HG02938 (cell line): ENCODE data around the gene TSEN54.
"Not testable (repeated sequence)": the region's sequence is repeated elsewhere in the genome, so short reads cannot be mapped to it uniquely, and the experiment has no call there.

Experiments
- ATAC-seq: cut with Tn5 transposase; IDR thresholded peaks from one replicate; pipeline ENCODE4 v1.9.1; 2021; ENCODE audit warnings: mild to moderate bottlenecking, moderate library complexity; ENCODE audit not compliant: unreplicated experiment

The TSEN54 gene

DNA sequence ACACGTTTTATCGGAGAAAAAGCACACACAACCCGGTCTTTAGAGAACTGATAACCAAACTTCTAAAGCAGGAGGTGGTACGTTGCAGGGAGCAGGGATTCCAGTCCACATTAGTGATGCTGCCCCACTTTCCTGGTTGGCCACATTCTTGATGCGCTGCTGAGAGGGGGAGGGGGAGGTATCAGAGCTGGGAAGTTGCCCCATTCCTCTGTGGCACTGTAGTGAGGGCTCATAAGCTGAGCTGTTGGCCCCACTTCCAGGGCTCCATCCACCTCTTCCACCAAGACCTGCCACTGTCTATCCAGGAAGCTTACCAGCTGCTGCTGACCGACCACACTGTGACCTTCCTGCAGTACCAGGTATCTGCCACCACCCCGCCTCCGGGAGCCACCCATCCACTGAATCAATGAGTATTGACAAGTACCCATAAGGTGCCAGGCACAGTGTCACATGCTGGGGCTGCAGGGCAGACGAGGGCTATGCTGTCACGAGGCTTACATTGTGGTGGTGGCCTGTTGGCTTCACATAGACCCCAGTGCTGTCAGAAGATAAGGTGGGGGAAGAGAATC, 1.1 kb downstream of the TSEN54 start:
- no peak for ATAC-seq

DNA sequence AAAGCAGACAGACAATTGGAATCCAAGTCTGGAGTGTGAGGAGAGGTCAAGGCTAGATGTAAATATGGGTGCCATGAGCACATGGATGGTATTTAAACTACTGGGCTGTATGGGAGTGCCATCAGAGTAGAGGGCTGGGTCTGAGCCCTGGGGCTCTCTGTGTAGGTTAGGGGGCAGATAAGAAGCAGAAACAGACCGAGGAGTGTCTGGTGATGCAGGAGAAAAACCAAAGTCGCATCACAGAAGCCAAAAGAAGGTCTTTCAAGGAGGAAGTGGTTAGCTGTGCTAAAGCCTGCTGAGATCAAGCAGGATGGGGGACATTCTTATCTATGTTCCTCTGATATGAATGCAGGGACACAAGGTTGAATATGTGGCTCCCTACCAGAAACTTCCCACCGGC, 1.9 kb downstream of the TSEN54 start:
- no peak for ATAC-seq

DNA sequence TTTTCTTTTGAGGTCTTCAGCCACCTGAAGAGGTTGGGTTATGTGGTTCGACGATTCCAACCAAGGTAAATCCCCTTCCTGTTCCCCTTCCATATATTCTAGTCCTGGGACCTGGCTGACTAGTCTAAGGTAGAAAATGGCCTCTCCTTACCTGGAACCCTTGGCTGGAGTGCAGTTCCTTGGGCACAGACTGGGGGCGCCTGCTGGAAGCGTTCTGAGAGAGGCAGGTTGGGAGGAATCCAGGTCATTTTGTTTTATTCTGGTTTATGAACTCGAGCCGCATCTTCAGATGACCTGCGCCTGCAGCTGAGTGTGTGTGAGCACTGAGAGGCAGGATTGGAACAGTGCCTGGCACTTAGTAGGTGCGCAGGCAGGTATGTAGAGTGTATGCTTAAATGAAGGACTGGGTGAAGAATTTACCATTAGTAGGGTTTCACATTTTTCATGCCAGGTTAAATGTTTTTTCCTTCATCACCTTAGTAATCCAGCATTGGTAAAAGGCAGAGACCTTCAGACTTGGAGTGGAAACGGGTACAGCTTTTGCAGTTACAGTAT, 2.7 kb downstream of the TSEN54 start:
- no peak for ATAC-seq

DNA sequence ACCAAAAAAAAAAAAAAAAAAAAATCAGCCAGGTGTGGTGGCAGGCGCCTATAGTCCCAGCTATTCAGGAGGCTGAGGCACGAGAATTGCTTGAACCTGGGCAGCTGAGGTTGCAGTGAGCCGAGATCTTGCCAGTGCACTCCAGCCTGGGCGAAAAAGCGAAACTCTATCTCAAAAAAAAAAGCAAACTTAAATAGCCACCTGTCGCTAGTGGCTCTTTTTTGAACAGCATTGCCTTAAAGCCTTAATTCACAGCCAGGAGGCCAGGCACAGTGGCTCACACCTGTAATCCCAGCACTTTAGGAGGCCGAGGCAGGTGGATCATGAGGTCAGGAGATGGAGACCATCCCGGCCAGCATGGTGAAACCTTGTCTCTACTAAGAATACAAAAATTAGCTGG, 4.1 kb downstream of the TSEN54 start:
- ATAC-seq = not testable (repeated sequence)

DNA sequence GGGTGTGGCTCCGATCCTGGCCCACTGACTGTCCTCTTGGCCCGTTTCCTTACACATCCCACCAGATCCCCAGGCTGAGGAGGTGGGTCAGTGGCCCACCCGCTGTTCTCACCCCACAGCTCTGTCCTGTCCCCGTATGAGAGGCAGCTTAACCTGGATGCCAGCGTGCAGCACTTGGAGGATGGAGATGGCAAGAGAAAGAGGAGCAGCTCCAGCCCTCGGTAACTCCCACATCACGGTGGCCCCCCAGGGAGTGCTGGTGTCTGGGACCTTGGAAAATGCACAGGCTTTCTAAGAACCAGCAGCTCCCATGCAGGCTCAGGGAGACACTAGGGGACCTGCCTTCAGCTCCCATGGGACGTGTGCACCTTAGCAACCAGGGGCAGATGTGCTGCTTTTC, 5.0 kb downstream of the TSEN54 start:
- ATAC-seq = no peak

DNA sequence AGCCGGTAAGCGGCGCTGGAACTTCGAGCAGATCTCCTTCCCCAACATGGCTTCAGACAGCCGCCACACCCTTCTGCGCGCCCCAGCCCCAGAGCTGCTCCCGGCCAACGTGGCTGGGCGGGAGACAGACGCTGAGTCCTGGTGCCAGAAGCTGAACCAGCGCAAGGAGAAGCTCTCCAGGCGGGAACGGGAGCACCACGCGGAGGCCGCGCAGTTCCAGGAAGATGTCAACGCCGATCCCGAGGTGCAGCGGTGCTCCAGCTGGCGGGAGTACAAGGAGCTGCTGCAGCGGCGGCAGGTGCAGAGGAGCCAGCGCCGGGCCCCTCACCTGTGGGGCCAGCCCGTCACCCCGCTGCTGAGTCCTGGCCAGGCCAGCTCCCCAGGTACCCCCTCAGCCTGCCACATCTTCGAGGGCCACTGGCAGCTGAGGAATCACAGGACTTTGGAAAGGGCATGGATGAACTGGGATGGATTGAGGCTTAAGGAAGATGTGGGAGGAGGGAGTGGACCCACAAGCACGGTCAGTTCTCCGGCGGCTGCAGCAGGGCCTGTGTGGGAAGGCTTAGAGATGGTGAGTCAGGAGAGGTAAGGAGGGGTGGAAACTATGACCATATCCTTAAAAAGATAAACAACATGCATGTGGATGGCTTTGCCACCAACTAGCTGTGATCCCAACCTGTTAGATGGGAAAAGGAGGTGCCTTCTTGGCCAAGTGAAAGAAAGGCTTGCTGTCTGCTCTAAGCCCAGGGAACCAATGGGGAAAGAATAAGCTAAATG, 5.8 kb downstream of the TSEN54 start:
- ATAC-seq = no peak

DNA sequence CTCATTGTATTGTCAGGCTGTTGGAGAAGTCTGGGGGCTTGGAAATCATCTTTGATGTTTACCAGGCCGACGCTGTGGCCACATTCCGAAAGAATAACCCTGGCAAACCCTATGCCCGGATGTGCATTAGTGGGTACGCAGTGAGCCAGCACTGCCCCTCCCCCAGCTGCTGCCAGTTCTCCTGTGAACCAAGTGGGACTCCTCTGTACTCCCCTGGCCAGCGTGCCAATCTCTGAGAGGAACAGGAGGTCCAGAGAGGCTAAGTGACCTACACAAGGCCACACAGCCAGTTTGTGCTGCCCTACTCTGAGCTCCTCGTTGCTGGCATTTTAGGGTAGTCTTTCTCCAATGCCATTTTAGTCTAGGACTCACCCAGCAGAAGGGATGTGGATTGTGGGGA, 7.3 kb downstream of the TSEN54 start:
- ATAC-seq = no peak

DNA sequence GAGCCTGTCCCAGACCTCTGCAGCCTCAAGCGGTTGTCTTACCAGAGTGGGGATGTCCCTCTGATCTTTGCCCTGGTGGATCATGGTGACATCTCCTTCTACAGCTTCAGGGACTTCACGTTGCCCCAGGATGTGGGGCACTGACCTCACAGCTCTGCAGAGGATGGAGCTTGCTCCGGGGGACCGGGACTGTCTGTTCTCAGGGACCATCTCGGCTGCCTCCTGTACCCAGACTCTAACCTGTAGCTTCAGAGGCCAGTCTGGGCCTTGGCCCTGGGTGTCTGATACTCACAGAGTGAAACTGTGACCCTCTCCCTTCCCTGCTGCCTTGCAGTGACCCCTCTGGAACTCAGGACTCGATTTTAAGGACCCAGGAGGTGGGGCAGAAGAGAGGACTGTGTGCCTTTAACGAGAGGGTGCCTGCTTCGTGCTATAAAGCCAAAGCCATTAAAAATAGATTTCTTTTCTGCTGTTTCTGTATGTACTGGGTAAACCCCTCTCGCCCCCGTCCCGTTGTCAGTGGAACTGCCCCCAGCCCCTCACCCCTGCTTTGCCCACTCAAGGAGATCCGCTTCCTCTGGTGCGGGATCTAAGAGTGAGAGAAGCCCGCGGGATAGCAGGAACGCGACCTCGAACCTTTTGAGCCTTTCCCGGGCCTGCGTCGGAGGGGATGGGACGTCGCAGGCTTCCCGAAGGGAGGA, 8.1 kb downstream of the TSEN54 start:
- no peak for ATAC-seq

DNA sequence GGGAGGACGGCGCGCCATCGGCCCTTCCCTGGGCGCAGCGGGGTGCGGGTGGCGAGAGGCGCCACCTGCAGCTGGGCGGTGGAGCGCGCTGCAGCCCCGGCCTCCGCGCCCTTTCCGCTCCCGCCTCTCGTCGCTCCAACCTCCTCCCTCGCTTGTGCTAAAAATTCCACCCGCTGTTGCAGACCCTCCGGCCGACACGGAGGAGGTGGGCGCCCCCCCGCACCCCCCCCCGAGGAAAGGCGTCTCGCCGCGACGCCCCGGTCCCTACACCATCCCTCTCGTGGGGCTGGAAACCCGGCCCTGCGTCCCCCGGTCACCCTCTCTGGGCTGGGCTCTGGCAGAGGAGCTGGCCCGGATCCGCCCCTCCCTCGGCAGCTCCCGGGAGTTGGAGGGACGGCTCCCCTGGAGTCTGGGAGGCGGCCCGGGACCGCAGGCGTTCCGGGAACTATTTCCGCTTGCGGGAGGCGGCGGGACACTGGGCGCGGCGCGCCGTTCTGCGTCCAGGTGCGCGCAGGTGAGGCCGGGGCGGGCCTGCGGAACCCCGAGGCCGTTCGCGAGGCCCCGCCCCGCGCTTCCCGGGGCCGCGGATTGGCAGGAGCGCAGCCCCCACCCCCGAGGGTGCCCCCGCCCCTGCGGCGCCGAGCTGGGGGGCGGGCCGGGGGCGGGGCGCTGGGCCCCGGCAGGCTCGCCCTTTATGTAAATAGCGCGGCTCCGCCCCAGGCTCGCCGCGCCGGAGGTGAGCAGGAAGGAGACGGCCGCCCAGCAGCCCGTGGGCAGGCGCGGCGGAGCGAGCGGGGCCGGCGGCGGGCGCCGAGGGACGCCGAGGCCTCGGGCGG, 8.9 kb downstream of the TSEN54 start, which contains the start of gene LLGL2:
TSS of gene LLGL2 (plus strand) at position 728 of the 836 bp plus-strand sequence. CDS start 17,730 bp downstream, outside the sequence.
- ATAC-seq = peak; percentile 74

DNA sequence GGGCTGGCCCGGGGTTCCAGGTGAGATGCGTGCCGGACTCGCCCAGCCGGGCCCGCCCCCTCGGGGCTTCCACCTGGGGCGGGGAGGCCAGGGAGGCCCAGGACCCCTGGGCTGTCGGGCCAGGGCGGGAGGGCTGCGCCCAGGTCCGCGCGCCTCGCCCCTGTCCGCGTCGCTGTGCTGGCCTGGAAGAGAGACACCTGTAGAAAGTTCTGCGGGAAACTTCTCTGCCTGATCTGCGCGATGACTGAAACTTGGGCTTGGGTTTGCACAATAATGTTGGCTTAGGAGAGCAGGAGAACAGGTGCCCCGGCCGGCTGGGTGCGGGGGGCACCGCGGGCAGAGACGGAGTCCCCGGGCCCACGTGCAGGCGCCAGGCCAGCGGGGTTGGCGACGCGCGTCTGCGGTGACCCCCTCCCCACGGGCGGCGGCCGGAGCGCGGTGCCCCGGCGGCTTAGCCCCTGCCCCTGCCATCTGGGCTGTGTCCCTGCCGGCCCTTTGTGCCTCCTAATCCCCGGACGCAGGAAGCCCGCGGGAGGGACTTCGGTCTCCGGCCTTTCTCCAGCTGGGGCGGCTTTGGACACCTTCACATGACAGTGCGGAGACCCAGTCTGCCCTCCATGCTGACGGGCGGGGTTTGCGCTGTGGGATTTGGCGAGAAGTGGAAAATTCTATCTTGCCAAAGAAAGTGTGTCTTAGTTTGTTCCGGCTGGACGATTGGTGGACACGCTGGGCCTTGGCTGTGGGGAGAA, 9.7 kb downstream of the TSEN54 start:
- ATAC-seq = no peak

DNA sequence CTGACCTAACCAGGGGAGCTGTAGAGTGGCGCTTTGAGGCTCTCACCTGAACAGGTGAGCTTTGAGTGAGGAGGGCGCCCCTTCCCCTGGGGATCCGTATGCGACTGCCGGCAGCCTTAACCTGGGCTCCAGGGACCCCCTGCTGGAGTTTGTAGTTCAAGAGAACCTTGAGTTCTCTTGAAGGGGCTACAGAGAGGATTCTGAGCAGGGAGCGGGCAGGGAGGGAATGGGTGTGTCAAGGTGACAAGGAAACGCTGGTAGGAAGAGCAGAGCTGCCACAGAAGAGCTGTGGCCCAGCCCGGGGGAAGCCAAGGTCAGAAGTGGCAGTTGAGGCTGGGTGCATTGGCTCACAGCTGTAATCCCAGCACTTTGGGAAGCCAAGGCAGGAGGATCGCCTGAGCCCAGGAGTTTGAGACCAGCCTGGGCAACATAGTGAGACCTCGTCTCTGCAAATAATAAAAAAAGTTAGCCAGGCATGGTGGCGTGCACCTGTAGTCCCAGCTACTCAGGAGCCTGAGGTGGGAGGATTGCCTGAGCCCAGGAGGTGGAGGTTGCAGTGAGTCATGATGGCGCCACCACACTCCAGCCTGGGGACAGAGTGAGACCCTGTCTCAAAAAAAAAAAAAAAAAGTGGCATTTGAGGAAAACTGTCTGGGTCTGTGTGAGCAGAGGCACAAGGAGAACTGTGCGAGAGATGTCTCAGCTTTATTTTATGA, 10.4 kb downstream of the TSEN54 start:
- ATAC-seq = no peak

DNA sequence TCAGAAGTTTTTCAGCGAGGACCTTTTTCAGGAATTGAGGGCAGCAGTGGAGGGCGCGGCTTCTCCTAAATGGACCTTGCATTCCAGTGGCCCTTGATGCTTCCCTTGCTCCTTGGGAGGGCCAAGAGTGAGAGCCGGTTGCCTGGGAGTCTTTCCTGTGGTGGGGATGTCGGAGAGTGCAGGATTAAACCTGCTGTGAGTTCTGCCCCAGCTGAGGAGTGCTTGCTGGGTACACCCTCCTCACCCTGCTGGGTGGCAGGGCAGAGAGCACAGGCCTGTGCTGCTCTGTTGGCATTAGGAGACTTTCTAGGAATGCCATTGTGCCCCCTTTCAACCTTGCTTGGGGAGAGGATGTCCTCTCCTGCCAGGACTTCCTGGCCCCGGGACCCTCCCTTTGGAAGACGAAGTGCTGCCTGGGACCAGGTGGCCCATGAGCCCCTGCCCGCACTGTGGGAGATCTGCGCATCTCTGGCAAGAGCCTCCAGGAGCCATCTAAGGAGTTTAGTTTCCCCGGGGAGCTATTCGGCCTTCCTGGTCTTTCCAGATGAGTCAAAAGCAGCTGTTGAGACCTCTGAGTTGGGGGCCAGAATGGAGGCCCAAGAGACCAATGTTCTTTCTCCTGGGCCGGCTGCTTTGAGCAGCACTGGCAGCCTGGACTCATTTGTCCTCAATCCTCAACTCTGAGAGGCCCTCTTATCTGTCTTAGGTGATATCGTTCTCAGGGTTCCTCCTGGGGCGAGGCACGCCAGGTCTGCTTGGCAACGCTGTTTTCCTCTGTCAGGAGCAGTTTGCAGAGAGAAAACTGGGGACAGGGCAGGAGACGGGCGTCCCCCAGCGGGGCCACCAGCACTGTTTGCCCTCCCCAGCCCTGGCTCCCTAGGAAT, 14.8 kb downstream of the TSEN54 start:
- ATAC-seq = no peak

DNA sequence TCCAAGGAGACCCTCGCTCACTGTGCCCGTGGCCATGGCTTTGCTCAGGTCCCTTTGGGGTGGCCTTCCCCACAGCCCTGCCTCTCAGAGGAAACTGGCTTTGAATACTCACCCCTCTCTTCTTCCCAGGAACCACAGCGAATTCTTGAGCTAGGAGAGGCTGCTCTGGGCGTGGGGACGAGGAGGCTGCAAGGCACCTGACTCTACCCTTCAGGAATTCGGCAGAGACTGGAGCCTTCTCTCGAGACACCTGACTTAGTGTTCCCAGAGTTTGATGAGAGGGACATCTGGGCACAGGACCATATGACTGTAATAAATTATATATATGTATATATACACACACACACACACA, 15.4 kb downstream of the TSEN54 start:
- ATAC-seq = no peak

DNA sequence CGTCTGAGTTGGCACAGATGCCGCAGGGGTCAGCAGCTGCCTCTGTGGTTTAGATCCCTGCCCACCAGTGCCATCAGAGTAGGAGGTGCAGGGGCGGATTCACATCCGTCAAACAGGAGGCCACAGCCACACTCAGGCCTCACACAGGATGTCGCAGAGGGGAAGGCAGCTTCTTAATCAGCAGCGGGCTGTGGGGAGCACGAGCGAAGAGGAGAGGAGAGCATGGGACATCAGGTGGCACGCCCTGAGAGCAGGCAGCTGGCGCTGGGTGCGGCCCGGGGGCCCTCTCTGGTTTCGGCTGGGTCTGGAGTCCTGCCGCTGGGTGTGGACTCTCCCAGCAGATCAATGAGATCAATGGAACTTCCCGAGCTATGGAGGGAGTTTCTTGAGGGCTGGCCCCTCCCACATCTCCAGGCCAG, 18.8 kb downstream of the TSEN54 start:
- ATAC-seq = no peak

DNA sequence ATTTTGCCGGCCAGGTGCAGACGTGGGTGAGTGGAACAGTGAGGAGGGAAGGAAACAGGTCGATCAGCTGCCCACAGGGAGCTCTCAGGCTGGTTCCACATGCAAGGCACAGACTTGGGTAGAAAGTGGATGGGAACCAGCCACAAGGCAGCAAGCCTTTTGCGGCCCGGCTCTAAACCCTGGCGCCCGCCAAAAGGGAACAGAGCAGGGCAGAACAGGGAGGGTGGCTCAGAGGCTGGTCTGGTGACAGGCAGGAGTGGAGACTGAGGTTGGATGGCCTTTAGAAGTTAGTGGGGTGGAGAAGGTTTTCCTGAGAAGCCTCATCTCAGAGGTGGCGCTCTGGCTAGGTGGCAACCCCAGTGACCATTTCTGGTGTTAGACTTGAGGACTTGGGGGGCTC, 19.5 kb downstream of the TSEN54 start:
- no peak for ATAC-seq

DNA sequence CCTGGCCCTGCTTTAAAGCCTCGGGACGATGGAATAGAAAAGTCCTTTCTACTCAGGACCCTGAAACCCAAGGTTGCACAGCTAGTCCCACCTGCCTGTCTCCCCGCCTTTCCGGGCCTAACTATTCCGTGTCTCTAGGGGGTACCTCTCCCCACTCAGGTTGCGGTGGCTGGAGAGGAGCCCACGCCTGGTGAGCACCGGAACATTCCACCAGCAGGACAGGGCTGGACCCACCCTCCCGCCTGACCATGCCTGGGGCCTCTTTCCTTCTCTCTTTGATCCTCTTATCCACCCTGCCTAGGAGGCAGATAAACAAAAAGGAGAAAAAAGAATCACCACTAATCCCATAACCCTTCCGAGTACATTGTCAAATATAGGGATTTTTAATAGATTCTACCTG, 20.0 kb downstream of the TSEN54 start:
- no peak for ATAC-seq

DNA sequence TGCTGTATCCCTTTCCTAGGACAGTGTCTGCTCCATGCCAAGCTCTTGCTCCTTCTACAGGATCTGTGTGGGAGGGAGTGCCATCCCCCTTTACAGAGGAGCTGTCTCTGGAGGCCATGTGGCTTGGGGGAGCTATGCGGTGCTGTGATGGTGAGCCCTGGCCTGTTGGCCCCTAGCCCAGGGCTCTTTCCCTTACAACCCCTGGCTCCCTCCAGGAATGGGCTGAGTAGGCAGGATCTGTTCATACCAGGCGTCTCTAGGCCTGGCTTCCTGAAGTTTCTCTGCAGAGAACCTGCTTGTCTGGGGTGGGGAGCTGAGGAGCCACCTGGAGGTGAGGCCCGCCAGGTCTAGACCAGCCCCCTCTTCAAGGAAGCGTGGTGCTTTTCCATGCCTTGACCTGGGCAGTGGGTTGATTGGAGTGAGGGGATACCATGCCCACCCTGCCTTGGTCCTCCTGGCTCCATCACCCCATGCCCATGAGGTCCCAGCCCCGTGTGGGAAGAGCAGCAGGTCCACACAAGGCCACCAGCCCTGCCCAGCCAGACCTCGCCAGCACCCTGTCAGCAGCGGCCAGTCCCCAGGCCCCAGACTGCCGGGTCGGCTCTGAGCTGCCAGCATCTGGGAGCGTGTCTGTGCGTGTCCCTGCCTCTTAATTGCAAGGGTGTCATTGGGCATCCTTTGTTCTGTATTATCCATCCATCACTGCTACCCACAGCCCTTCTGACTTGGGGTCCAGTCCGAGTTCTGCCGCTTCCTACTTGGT, 23.8 kb downstream of the TSEN54 start:
- ATAC-seq = no peak
